ENCODE measurements around the gene PHF21A.
A peak's percentile ranks its signal among the peaks of the same experiment; 100 is the strongest.

Gene PHF21A

DNA sequence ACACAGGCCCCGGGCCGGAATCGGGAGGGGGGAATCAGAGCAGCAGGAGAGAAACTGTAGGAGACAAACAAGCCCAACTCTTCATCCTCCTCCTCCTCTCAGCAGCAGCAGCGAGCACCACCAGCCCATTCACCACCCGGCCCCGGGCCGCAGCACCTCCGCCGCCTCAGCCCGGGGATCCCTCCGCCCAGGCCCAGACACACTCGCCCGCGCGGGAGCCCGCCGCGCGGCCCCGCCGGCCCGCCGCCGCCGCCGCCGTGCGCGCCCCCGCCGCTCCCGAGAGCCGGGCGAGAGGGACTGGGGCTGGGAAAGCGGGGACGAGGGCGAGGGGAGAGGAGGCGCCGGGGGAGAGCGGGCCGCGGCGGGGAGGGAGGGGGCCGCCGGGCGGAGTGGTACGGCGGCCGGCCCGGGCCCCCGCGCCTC lies at the start of gene PHF21A:
Gene PHF21A, minus strand, starts transcription at position 154 of the 423 bp plus-strand sequence. CDS start 37,235 bp downstream, outside the sequence.
- DNase-seq (ENCODE audit: low spot score), result no peak

- no peak for DNase-seq (ENCODE audit: low spot score)
These were observed 49.5 kb upstream of the PHF21A start for GRCh38 chr11:46170797-46171196.

- DNase-seq (ENCODE audit: low spot score), result no peak
These were observed 41.4 kb upstream of the PHF21A start for GRCh38 chr11:46162700-46163099.

DNA sequence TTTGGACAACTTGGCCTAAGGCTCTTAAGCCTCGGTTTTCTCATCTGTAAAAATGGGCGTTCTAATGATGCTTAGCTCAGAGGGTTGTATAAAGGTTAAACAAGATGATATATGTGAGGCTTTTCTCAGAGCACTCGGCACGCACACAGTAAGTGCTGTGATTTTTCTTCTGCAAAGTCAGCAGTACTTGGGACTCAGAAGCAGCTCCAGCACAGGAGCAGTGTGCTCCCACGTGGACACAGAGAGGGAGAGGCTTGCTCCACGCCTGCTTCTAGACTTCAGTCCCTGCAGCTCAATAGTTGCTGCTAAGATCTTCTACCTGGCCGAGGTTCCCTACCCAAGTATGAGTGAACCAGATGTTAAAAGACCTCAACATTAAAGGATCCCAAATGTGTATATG lies 39.9 kb upstream of the PHF21A start:
- DNase-seq (ENCODE audit: low spot score), result no peak

DNA sequence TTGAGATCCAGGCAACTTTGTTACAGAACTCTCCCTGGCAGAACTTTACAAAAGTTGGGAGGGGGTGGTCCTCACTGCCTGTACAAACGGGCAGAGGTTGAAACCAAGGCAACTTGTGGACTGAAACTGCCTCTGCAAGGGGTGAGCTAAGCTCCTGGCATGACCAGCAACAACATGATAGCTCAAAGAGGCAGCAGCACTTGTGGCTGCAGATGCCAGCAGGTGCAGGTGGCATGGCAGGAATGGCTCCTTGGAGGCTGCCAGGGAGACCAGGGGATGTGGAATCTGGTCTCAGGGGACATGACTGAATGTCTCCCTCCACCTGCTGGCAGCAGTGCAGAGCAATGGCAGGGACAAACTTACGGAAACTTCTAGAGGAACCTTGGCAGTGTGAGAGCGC lies 38.8 kb upstream of the PHF21A start:
- no peak for DNase-seq (ENCODE audit: low spot score)

DNA sequence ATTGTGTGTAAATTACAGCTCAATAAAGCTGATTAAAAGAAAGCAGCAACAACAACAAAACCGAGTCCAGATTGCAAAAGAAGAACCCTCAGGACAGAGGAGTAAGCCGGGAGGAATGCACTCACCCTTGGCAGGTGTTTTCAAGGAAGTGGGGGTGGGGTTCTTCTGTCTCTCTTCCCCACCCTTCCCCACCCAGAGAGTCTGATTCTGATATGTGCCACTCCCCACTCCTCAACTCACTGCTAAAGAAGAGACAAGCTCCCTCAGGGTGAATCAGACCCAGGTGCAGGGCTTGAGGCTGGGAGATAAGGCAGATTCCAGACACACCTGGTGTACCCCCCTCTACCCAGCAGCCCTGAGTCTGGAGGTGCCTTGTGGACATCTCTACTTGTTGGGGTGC lies 38.4 kb upstream of the PHF21A start:
- no peak for DNase-seq (ENCODE audit: low spot score)

GRCh38 chr11:46149826-46150225 lies 28.6 kb upstream of the PHF21A start:
- no peak for DNase-seq (ENCODE audit: low spot score)

GRCh38 chr11:46149342-46149741 lies 28.1 kb upstream of the PHF21A start:
- DNase-seq (ENCODE audit: low spot score), result no peak

DNA sequence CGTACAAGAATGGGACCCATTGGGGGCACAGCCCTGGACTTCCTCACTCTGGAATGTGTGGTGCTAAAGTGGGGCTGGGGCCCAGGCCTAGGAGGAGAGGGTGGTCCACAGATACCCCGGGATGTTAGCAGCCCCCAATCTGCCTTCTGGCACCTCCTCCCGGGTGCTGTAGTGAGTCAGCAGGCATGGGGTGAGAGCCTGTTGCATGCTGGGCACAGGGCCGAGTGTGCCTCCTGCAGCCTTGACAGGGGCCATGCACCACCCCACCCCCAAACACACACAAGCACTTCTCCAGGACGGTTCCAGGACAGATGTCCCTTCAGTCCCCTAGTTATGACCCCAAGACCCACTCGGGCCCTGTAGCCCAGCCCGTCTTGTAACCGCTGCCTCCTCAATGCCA lies 23.5 kb upstream of the PHF21A start:
- DNase-seq (ENCODE audit: low spot score), result no peak

DNA sequence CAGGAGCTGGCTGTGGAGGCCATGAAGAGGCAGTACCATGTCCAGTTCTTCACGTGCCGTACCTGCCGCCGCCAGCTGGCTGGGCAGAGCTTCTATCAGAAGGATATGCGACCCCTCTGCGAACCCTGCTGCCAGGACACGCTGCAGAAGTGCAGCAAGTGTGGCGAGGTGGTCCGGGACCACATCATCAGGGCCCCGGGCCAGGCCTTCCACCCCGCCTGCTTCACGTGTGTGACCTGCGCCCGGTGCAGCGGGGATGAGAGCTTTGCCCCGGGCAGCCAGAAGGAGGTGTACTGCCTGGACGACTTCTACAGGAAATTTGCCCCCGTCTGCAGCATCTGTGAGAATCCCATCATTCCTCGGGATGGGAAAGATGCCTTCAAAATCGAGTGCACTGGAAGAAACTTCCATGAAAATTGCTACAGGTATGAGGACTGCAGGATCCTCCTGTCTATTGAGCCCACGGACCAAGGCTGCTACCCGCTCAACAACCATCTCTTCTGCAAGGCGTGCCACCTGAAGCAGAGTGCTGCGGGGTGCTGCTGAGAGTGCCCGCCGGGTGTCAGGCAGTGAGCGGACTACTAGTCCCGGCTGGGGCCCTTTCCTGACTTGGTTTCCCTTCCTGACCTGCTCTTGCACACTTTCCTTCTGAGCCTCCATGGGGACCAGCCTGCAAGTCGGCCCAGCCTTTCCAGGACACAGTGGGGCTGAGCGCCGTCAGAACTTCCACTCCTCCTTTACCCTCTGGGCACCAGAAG lies 22.0 kb upstream of the PHF21A start:
- DNase-seq (ENCODE audit: low spot score), result no peak

- no peak for DNase-seq (ENCODE audit: low spot score)
These were observed 21.3 kb upstream of the PHF21A start for GRCh38 chr11:46142561-46142960.

GRCh38 chr11:46141597-46141996 lies 20.3 kb upstream of the PHF21A start:
- no peak for DNase-seq (ENCODE audit: low spot score)

DNA sequence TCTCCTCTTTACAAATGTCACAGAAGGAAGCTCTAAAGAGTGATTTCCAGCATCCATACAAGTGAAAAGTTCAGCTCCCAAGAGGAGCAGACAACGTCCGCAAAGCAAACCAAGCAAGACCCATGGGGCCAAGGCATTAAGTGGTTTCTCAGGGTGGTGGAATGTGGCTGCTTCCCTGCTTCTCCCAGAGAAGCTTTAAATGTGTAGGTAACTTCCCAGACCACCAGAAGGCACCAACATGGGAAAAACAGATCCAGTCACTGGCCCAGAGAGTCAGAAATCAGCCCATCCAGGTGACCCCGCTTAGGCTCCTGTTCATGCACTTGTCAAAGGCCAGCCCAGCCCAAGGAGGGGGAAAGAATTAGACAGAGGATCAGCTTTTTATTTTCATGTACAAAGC lies 13.3 kb upstream of the PHF21A start:
- DNase-seq (ENCODE audit: low spot score), result no peak

DNA sequence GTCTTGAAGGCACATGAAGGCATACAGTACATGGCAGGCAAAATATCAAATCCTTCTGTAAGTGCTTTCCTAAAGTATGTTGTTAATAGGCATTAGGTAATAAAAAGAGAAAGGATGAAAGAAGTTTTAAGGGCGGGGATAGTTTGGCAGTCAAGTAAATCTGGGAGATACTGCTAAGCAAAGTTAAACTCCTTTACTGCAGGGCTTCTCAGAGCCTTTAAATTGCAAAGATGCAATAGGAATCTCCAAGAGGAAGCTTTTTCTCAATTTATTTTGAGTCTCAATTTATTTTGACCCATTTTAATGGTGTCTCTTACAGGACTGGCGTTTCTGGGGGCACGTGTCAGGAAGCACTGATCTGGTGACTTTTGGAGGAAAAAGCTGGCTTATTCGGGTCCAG lies 12.8 kb upstream of the PHF21A start:
- DNase-seq (ENCODE audit: low spot score), result no peak

DNA sequence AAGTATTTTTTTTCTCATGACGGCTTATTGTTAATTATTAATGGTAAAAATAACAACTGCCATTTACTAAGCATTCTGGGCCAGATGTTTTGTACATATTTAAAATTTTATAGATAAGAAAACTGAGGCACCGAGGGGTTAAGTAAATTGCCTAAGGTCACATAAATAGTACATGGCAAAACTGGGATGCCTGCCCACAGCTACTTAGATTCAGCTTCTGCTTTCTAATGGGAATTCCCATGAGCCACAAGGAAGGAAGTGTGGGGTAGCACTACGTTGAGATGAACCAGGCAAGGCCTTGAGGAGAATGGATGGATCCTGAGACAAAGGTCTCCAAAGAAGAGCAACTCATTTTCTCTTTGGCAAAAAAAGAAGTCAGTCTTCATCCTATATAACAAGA lies 11.9 kb upstream of the PHF21A start:
- DNase-seq (ENCODE audit: low spot score), result no peak

- no peak for DNase-seq (ENCODE audit: low spot score)
These were observed 9.2 kb upstream of the PHF21A start for GRCh38 chr11:46130286-46130940.

- DNase-seq (ENCODE audit: low spot score), result no peak
These were observed 7.9 kb upstream of the PHF21A start for GRCh38 chr11:46129133-46129532.

GRCh38 chr11:46127150-46127638 lies 5.9 kb upstream of the PHF21A start:
- DNase-seq (ENCODE audit: low spot score), result no peak

- no peak for DNase-seq (ENCODE audit: low spot score)
These were observed 4.0 kb upstream of the PHF21A start for GRCh38 chr11:46125284-46125683.

- no peak for DNase-seq (ENCODE audit: low spot score)
These were observed 1.9 kb upstream of the PHF21A start for GRCh38 chr11:46122945-46123715.

GRCh38 chr11:46121724-46122477 lies 647 bp upstream of the PHF21A start:
- DNase-seq (ENCODE audit: low spot score), result peak; percentile 85
